Omental fat pad (tissue), 4 donors: ENCODE results near the gene GPR150. TPM values are rescaled to one million over a fixed set of nuclear protein-coding genes. Genes with fewer than 3 reads are reported as not detected.

Experiments used
- ATAC-seq: fragments of 150-250 bp; one replicate; pipeline ENCODE4 v1.9.1; 2016; ENCODE audit warnings: mild to moderate bottlenecking, moderate library complexity; ENCODE audit not compliant: low FRiP score
- DNase-seq: peaks from one replicate; pipeline ENCODE4 v3.0.0-alpha.2; 2019; ENCODE audit warnings: low spot score
- total RNA-seq, 4 donors: library from RNA; depleted of rRNA; stranded (reverse); fragments of >200 nt; gene quantifications; one replicate each; pipeline ENCODE4 v1.1.0, GENCODE V29; 2016
- TF ChIP-seq, protein P1 (sequence below), 3 donors: fragments of 450-650 bp; IDR thresholded peaks; one replicate each; pipeline ENCODE4 v1.5.1; 2016 to 2017; ENCODE audit warnings: antibody characterized with exemption in 3 of 3, mild to moderate bottlenecking in 3 of 3, moderate library complexity in 2 of 3

The GPR150 gene
- total RNA-seq, 4 donors from 2014 or later, result 0.19 to 0.95 (median 0.24) TPM; not detected in 1

DNA sequence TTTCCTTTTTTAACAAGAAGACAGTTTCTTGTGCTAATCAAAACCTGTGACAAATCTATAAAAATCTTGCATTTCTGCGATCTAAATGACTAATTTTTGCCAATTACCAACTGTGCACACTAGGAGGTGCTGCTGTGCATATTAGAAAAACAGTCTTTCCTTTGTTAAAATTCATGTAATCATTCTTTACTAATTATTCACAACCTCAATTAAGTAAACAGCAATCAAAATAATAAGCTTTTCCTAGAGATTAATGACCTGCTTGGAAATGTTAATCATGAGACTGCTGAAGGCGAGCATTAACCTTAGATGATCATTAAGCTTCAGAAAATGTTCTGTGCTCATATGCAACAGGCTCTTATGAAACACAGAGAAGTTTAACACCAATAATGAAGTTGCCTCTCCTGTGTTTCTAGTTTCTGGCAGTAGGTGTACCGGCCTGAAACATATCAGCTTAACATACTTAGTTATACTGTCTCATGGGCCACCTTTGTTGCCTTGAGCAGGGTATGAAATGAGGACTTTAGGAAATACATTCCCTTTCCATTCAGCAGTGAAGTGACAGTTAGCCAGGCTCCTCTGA lies 44.4 kb downstream of the GPR150 start:
- ATAC-seq, result peak; percentile 64
- TF ChIP-seq, protein P1, sequence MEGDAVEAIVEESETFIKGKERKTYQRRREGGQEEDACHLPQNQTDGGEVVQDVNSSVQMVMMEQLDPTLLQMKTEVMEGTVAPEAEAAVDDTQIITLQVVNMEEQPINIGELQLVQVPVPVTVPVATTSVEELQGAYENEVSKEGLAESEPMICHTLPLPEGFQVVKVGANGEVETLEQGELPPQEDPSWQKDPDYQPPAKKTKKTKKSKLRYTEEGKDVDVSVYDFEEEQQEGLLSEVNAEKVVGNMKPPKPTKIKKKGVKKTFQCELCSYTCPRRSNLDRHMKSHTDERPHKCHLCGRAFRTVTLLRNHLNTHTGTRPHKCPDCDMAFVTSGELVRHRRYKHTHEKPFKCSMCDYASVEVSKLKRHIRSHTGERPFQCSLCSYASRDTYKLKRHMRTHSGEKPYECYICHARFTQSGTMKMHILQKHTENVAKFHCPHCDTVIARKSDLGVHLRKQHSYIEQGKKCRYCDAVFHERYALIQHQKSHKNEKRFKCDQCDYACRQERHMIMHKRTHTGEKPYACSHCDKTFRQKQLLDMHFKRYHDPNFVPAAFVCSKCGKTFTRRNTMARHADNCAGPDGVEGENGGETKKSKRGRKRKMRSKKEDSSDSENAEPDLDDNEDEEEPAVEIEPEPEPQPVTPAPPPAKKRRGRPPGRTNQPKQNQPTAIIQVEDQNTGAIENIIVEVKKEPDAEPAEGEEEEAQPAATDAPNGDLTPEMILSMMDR (IDR thresholded peaks at IDR 0.05), result no peak
- no peak for DNase-seq

- TF ChIP-seq, protein P1 (IDR thresholded peaks at IDR 0.05), result no peak
- ATAC-seq (no peak), DNase-seq (no peak)
Observed at GRCh38 chr5:95667061-95667618, 47.3 kb downstream of the GPR150 start.

DNA sequence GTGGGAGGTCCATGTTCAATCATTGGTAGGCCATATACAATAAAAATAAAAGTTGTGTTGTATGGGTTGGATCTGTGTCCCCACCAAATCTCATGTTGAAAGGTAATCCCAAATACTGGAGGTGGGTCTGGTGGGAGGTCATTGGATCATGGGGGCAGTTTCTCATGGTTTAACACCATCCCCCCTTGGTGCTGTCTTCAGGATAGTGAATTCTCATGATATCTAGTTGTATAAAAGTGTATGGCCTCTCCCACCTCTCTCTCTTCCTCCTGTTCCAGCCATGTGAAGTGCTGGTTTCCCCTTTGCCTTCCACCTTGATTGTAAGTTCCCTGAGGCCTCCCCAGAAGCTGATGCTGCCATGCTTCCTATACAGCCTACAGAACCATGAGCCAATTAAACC lies 47.8 kb downstream of the GPR150 start:
- no peak for DNase-seq
- TF ChIP-seq, protein P1 (IDR thresholded peaks at IDR 0.05), result no peak
- ATAC-seq, result no peak

- TF ChIP-seq, protein P1 (IDR thresholded peaks at IDR 0.05), result no peak
- ATAC-seq, result no peak
- DNase-seq, result no peak
Observed at GRCh38 chr5:95668216-95668615, 48.3 kb downstream of the GPR150 start.

DNA sequence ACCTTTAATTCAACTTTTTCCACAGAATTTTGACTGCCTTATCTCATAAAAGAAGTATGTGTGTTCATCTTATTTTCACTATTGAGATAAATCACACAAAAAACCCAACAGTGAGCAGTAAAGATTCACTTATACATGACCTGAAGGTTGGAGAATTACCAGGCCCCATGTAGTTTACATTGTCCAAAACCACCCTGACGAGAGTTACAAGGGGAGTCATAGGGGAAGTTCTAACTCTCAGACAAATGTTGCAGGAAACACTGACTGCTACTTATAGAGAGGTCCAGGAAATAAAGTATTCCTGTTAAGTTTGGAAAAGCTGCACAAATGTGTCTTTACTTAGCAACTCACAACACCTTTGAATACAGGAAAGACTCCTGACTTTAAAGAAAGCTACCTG lies 48.8 kb downstream of the GPR150 start:
- TF ChIP-seq, protein P1 (IDR thresholded peaks at IDR 0.05), result no peak
- DNase-seq, result no peak
- no peak for ATAC-seq

DNA sequence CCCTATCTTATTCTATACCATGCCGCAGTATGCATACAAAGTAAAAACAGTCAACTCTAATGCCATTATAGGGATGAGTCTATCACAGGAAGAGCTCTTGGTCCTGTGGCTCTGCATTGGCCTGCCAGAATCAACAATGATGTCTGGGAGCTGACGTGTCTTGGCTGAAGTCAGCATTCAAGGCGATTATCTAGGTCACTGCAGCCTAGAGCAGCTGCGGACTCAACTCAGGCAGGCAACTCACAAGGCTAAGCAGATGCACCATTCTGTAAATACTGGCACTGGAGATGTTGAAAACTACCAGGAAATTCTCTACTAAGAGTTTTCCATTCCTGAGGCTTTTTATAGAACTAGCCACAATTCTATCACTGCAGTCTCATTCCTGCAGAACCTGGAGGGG lies 49.7 kb downstream of the GPR150 start:
- TF ChIP-seq, protein P1 (IDR thresholded peaks at IDR 0.05), result no peak
- ATAC-seq (peak; percentile 54), DNase-seq (no peak)

GRCh38 chr5:95669985-95670384 lies 50.1 kb downstream of the GPR150 start:
- ATAC-seq (no peak), DNase-seq (no peak)
- TF ChIP-seq, protein P1 (IDR thresholded peaks at IDR 0.05), result no peak
